Left lobe of liver (tissue), 2 donors: ENCODE measurements around the gene CCL22. TPM values are rescaled to one million over a fixed set of nuclear protein-coding genes. Genes with fewer than 3 reads are reported as not detected.

Experiments used
- ATAC-seq: fragments of 200-7000 bp; cut with Tn5 transposase; one replicate; pipeline ENCODE4 v1.9.1; 2020; ENCODE audit warnings: mild to moderate bottlenecking, moderate library complexity
- DNase-seq: peaks from one replicate; pipeline ENCODE4 v3.0.0-alpha.2; 2020; ENCODE audit warnings: low spot score
- total RNA-seq: library from RNA; stranded (reverse); gene quantifications from one replicate; pipeline ENCODE4 v1.2.1, GENCODE V29; 2021
- donor health status: DM: no; HTN: no; CAD: no; lungs with moderate emphysema.
- donor health status: DM: no; HTN: yes; CAD: no.

CCL22 gene
- total RNA-seq, 1 donor from 2014 or later, result 0.40 TPM

DNA sequence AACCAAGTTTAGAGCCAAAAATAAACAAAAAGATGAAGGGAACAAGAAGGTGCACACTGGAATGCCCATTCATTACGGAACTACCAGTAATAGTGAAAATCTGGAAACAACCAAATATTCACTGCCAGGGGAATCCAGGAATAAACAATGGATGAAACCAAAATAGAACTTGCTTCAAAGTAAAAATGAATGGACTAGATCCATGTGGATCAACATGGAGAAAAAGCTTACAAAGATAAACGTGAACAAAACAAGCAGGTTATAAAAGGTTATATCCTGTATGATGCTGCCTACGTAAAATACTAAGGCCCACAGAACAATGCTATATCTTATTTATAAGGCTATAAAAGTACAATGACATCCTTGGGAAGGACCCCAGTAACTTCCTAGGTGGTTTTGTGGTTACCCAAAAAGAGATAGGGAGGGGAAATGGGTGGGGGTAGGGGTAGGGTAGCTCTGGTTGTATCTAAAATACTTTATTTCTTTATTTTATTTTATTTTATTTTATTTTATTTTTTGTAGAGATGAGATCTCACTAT, 12.8 kb upstream of the CCL22 start:
- no peak for DNase-seq
- no peak for ATAC-seq

DNA sequence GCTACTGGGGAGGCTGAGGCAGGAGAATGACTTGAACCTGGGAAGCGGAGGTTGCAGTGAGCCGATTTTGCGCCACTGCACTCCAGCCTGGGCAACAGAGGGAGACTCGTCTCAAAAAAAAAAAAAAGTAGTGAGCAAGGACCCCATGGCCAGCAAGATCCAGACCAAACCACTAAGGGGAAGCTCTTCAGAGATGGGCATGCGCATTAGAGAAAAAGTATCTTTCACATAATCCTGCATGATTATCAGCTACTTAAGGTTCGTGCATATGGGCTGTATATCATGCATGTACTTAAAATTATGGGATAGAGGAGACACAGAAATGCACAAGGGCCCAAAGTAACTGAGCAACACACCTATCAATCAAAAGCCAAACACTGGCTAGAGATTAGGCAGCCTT, 10.7 kb upstream of the CCL22 start:
- DNase-seq (no peak), ATAC-seq (no peak)

GRCh38 chr16:57348327-57348726, 10.3 kb upstream of the CCL22 start:
- no peak for DNase-seq
- peak; percentile 49 for ATAC-seq

GRCh38 chr16:57349212-57350031, 9.2 kb upstream of the CCL22 start:
- ATAC-seq, result no peak
- no peak for DNase-seq

DNA sequence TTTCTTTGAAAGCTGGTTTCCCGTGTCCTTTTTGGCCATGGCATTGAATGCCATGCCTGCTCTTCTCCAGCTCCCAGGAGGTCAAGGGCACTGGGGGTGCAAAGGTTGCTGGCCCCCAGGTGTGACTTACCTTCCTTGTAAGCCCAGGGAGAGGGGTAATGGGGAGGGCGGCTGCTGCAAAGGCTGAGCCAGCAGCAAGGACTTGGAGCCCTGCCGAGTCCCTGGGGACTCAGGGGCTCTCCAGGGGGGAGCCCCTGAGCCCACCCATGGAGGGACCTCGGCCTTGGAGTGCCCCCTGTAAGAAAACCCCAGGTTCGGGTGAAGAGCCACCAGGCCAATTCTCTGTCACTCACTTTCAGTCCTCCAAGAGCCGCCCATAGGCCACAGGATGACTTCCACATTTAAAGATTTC, 5.9 kb upstream of the CCL22 start:
- ATAC-seq, result no peak
- DNase-seq, result peak; percentile 21

DNA sequence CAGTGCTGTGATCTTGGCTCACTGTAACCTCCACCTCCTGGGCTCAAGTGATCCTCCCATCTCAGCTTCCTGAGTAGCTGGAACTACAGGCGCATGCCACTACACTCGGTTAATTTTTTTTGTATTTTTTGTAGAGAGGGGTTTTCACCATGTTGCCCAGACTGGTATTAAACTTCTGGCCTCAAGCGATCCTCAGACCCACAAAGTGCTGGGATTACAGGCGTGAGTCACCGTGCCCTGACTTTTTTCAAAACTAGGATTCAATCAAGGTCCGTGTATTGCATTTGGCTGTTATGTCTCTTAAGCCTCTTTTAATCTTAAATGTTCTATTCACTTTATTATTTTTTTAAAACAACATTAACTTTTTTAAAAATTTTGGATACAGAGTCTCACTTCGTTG, 4.3 kb upstream of the CCL22 start:
- DNase-seq (no peak), ATAC-seq (no peak)

DNA sequence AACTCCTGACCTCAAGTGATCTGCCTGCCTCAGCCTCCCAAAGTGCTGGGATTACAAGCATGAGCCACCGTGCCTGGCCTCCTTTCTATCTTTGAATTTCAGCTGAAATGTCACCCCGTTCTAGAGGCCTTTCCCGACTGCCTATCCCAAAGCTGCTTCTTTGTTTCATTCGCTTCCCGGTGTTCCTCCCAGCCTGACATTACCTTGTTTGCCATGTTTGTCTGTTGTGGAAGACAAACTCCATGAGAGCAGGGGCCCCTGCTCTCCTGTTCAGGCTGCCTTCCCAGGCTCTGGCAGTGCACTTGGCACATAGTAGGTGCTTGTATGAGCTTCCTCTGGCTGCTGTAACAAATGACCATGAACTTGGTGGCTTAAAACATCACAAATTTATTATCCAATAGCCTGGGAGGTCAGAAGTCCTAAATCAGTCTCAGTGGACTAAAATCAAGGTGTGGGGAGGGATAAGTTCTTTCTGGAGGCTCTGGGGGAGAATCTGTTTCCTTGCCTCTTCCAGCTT, 2.6 kb upstream of the CCL22 start:
- DNase-seq (peak; percentile 19), ATAC-seq (no peak)

DNA sequence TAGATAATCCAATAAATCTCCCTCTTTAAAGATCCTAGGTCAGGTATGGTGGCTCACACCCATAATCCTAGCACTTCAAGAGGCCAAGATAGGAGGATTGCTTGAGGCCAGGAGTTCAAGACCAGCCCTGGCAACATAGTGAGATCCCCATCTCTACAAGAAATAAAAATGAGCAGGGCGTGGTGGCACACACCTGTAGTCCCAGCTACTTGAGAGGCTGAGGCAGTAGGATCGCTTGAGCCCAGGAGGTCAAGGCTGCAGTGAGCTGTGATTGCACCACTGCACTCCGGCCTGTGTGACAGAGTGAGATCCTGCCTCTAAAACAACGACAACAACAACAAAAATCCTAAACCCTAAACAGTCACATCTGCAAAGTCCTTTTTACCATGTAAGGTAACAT, 2.0 kb upstream of the CCL22 start:
- no peak for ATAC-seq
- no peak for DNase-seq

DNA sequence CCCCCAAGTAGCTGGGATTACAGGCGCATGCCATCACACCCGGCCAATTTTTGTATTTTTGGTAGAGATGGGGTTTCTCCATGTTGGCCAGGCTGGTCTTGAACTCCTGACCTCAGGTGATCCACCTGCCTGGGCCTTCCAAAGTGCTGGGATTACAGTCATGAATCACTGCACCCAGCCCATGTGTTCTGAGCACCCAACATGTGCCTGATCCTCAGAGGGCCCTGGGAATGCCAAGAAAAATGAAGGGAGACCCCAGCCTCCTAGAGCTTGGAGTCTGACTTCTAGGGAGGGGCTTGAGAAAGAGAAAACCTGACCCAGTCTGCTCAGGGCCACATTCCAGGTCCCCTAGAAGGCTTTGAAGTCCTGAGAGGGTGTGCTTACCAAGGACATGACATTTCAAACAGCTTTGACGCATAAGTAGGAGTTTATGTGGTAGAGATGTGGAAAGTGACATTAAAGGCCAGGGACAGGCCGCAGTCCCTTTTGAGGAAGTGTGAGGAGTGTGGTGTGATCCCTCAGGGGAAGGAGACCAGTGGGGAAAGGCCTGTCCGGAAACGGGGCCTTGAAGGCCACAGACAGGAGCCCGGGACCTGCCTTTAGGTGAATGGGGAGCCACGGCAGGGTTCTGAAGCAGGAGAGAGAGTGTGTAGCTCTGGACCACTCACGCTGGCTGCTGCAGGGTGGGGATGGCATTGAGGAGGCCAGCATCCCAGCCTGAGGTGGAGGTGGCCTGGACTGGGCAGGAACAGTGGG, 1.1 kb upstream of the CCL22 start:
- peak; percentile 21 for ATAC-seq
- no peak for DNase-seq

- ATAC-seq (no peak), DNase-seq (no peak)
Observed at GRCh38 chr16:57358086-57358420, 530 bp upstream of the CCL22 start.

- DNase-seq (no peak), ATAC-seq (no peak)
Observed at GRCh38 chr16:57360321-57360935, 1.8 kb downstream of the CCL22 start.

- ATAC-seq, result peak; percentile 67
- DNase-seq, result peak; percentile 62
Observed at GRCh38 chr16:57361404-57361803, 2.8 kb downstream of the CCL22 start.

DNA sequence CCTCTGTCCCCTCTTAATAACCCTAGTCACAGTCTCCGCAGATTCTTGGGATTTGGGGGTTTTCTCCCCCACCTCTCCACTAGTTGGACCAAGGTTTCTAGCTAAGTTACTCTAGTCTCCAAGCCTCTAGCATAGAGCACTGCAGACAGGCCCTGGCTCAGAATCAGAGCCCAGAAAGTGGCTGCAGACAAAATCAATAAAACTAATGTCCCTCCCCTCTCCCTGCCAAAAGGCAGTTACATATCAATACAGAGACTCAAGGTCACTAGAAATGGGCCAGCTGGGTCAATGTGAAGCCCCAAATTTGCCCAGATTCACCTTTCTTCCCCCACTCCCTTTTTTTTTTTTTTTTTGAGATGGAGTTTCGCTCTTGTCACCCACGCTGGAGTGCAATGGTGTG, 5.6 kb downstream of the CCL22 start:
- ATAC-seq (peak; percentile 92), DNase-seq (peak; percentile 61)

GRCh38 chr16:57366544-57367040, 8.0 kb downstream of the CCL22 start:
- DNase-seq (no peak), ATAC-seq (no peak)

DNA sequence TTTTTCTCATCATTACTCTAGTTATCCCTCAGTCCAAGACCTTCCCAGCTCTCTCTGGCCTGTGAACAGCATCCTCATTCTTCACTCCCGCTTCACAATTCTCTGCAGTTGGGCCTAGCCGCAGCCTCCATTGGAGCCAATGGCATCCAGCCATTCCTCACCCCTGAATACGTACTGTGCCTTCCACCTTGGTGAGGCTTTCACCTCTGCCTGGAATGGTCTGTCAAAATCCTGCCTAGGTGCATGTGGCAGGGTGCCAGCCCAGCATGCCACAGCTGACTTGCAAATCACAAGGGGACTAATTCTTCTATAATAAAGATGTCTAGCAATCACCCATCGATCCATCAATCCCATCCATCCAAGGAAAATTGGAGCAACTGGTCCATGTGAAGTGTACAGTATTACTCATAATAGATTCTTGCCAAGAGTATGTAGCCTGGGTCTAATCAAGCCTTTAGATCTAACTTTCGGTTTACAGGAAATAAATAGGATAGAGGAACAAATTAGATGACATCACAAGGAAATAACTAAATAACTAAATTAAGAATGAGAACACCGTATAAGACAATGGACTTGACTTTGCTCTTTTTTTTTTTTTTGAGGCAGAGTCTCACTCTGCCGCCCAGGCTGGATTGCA, 8.7 kb downstream of the CCL22 start:
- no peak for DNase-seq
- ATAC-seq, result no peak

GRCh38 chr16:57371494-57372371, 13.2 kb downstream of the CCL22 start:
- DNase-seq, result peak; percentile 90
- ATAC-seq, result peak; percentile 77

- ATAC-seq, result peak; percentile 90
- DNase-seq, result peak; percentile 97
Observed at GRCh38 chr16:57372372-57373116, 14.0 kb downstream of the CCL22 start, which contains the start of gene CX3CL1. Gene CX3CL1, plus strand, starts transcription at chr16:57372490. Its CDS starts 79 bp downstream, at chr16:57372569.

- DNase-seq, result peak; percentile 59
- peak; percentile 4 for ATAC-seq
Observed at GRCh38 chr16:57373117-57373947, 14.7 kb downstream of the CCL22 start.
